ES-I3 (cell line): ENCODE results near the gene TIMM17A.
A peak's percentile ranks its signal among the peaks of the same experiment; 100 is the strongest.

ENCODE experiments used
- H3K36me3 ChIP-seq: 2 replicates; pipeline ENCODE4 v1.6.1; 2013; ENCODE audit warnings: mild to moderate bottlenecking, low read length, control low read depth, moderate library complexity; ENCODE audit not compliant: insufficient read depth
- H3K4me1 ChIP-seq: 2 replicates; pipeline ENCODE4 v1.6.1; 2013; ENCODE audit warnings: mild to moderate bottlenecking, control low read depth, low read length; ENCODE audit not compliant: insufficient read depth
- H3K9ac ChIP-seq: 2 replicates; pipeline ENCODE4 v1.6.1; 2013; ENCODE audit warnings: low read depth, mild to moderate bottlenecking, low read length, moderate library complexity
- H3K9me3 ChIP-seq: 2 replicates; pipeline ENCODE4 v1.6.1; 2013; ENCODE audit warnings: mild to moderate bottlenecking, low read length, moderate library complexity; ENCODE audit not compliant: control insufficient read depth, insufficient read depth

Gene TIMM17A

GRCh38 chr1:201983380-201983805 lies 28.1 kb downstream of the TIMM17A start:
- H3K9me3 ChIP-seq = no peaks in the 10 kb centered on the region
- H3K9ac ChIP-seq = peak overlapping the region; percentile 92
- H3K4me1 ChIP-seq = peaks cover 12% of the 10 kb centered on the region; the same call in 1 of the 2 replicates
- no peaks in the 10 kb centered on the region for H3K36me3 ChIP-seq

DNA sequence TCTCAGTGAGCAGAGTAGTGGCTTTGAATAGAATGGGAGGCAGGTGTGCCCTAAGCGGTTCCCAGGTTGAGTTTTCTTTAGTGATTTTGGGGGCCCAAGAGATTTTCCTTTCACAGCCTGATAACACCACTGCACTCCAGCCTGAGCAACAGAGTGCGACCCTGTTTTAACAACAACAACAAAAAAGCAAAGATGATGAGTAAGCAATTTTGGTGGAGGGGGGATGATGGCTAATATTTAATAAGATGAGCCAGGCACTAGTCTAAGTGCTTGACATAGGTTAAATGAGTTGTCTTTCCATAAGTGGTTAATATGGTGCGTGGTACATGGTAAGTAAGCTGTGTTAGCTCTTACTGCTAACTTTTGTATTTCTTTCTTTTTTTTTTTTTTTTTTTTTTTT lies 29.1 kb downstream of the TIMM17A start:
- H3K9me3 ChIP-seq = no peaks in the 10 kb centered on the region
- H3K9ac ChIP-seq = no peak overlapping the region
- H3K36me3 ChIP-seq = peaks cover 5% of the 10 kb centered on the region; the same call in 1 of the 2 replicates
- peaks cover 12% of the 10 kb centered on the region; the same call in 1 of the 2 replicates for H3K4me1 ChIP-seq

GRCh38 chr1:201985355-201985754 lies 30.1 kb downstream of the TIMM17A start:
- Histone ChIP-seq H3K36me3 (peaks cover 10% of the 10 kb centered on the region; the same call in 1 of the 2 replicates), H3K9me3 (no peaks in the 10 kb centered on the region)

DNA sequence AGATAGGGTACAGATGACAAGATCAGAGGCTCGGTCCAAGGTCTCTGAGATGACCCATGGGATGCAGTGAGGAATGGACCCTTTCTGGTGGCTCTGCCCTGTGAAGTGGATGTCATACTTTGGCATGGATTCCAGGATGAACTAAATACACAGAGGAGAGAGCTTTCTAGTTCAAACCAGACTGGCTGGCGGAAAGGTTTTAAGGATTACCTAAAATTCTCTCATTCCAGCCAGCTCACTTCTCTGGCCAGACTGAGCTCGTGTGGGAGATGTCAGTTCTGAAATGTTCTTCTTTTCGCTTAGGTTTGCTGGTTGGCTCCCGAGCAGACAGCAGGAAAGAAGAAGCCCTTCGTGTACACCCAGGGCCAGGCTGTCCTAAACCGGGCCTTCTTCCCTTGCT lies 33.3 kb downstream of the TIMM17A start:
- H3K9ac ChIP-seq = no peak overlapping the region
- H3K36me3 ChIP-seq = peaks cover 18% of the 10 kb centered on the region
- H3K4me1 ChIP-seq = peaks cover 7% of the 10 kb centered on the region; the same call in 1 of the 2 replicates
- no peaks in the 10 kb centered on the region for H3K9me3 ChIP-seq

More at GRCh38 chr1:201985355-201985754, 30.1 kb downstream of the TIMM17A start:
- H3K4me1 ChIP-seq = peaks cover 12% of the 10 kb centered on the region; the same call in 1 of the 2 replicates
- no peak overlapping the region for H3K9ac ChIP-seq

- H3K9ac ChIP-seq = no peak overlapping the region
- H3K9me3 ChIP-seq = no peaks in the 10 kb centered on the region
- H3K4me1 ChIP-seq = peaks cover 7% of the 10 kb centered on the region; the same call in 1 of the 2 replicates
- peaks cover 21% of the 10 kb centered on the region for H3K36me3 ChIP-seq
Measured at GRCh38 chr1:201989354-201990128, 34.2 kb downstream of the TIMM17A start.

GRCh38 chr1:201990427-201990826 lies 35.1 kb downstream of the TIMM17A start:
- Histone ChIP-seq H3K9me3 (no peaks in the 10 kb centered on the region), H3K36me3 (peaks cover 22% of the 10 kb centered on the region), H3K9ac (no peak overlapping the region), H3K4me1 (peaks cover 7% of the 10 kb centered on the region; the same call in 1 of the 2 replicates)

DNA sequence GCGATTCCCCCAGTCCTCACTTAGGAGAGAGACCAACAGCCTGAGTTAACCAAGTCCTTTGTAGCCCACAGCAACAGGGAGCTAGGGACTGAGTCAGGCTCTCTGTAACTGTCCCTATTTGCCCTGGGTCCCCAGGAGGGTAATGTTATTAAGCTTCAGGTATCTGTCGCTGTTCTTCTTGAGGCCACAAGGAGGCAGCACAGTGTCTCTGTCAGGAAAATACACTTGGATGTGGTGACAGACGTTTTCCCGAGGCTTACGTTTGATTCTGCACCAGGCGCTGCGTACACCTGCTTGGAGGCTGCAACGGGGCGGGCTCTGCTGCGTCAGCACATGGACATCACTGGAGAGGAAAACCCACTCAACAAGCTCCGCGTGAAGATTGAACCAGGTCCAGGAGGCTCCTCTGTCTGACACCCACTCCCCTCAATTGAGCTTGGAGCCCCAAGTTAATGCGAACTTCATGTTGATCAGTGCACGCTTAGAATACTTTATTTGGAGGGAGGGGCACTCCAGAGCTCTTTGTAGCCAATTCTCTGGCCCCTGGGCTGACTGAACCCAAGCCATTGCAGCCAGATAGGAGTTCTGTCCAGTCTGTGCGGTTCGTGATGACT lies 44.4 kb downstream of the TIMM17A start:
- Histone ChIP-seq H3K9ac (no peak overlapping the region), H3K9me3 (no peaks in the 10 kb centered on the region), H3K4me1 (no peaks in the 10 kb centered on the region), H3K36me3 (peaks cover 25% of the 10 kb centered on the region)

DNA sequence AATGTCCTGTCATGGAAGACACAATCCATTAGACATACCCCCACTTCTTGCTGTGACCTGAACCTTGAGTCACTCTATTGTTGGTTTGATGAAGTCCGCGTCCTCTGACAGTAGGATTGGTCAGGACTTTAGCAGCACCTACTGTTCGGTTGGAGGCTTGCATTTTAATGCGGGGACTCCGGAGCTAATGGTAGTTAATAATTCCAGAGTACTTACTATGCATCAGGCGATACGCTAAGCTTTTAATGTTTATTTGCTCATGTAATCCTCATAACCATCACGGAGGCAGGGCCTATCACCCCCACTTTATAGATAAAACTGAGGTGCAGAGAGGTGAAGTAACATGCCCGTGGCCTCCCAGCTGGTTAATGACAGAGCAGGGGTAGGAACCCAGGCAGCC lies 47.2 kb downstream of the TIMM17A start:
- Histone ChIP-seq H3K9me3 (no peaks in the 10 kb centered on the region), H3K36me3 (peaks cover 32% of the 10 kb centered on the region), H3K4me1 (peaks cover 8% of the 10 kb centered on the region), H3K9ac (no peak overlapping the region)

- no peaks in the 10 kb centered on the region for H3K9me3 ChIP-seq
- no peak overlapping the region for H3K9ac ChIP-seq
- peaks cover 20% of the 10 kb centered on the region for H3K4me1 ChIP-seq
- H3K36me3 ChIP-seq = peaks cover 32% of the 10 kb centered on the region
Measured at GRCh38 chr1:202004711-202005110, 49.4 kb downstream of the TIMM17A start.

GRCh38 chr1:202005958-202006357 lies 50.7 kb downstream of the TIMM17A start:
- H3K9me3 ChIP-seq = no peaks in the 10 kb centered on the region
- peaks cover 25% of the 10 kb centered on the region for H3K4me1 ChIP-seq
- no peak overlapping the region for H3K9ac ChIP-seq
- H3K36me3 ChIP-seq = peaks cover 25% of the 10 kb centered on the region

DNA sequence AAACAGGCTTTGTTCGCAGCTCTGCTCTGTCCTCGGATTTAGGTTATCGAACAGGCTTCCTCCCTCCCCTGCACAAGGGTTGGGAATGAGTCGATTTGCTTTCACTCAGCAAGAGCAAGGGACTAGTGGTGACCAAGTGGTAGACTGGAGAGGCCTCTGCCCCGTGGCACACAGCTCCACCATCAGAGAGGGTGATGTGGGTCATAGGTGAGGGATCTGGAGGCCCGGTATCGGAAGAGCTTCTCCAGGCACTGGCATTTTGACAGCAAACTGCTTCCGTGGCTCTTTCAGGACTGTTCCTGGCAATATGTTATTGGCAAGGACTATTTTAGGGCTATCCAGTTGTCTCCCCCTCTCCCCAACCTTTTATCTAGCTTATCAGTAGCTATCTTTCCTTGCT lies 52.0 kb downstream of the TIMM17A start:
- Histone ChIP-seq H3K9me3 (no peaks in the 10 kb centered on the region), H3K9ac (no peak overlapping the region), H3K4me1 (peaks cover 25% of the 10 kb centered on the region), H3K36me3 (peaks cover 20% of the 10 kb centered on the region; the same call in 1 of the 2 replicates)

DNA sequence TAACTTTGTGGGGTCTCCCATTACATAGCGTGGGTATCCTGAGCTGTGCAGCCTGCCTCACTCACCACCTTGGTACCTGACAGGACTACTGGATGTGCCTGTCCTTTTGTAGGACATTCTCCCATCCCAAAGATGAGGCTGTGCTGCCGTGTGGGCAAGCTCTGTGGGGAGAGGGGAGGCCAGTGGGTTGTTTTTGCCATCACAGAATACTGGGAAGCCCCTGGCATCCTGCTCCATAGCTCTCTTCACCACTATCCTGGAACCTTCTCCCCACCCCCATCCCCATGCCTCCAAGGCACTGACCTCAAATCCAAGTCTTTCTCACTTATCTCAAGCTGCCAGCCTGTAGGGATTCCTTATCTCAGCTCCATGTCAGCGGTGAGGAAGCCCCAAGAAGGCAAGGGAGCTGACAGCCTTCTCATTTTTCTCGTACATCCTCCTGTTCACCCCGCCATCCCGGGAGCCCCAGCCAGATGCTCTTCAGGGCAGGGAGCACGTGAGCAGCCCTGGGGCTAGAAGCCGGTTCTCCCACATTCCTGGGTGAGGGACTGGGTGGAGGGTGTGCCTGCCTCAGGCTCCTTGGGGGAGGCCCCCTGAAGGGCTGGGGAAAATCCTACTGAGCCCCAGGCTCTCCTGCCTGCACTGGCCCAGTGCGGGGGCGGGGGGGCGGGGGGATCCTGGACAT lies 52.6 kb downstream of the TIMM17A start:
- H3K9me3 ChIP-seq = no peaks in the 10 kb centered on the region
- peaks cover 17% of the 10 kb centered on the region; the same call in 1 of the 2 replicates for H3K36me3 ChIP-seq
- no peak overlapping the region for H3K9ac ChIP-seq
- peaks cover 25% of the 10 kb centered on the region for H3K4me1 ChIP-seq

GRCh38 chr1:202009326-202010179 lies 54.2 kb downstream of the TIMM17A start:
- H3K9ac ChIP-seq = peak overlapping the region; percentile 36

More at GRCh38 chr1:202009326-202010179, 54.2 kb downstream of the TIMM17A start:
- Histone ChIP-seq H3K36me3 (peaks cover 9% of the 10 kb centered on the region; the same call in 1 of the 2 replicates), H3K4me1 (peaks cover 25% of the 10 kb centered on the region), H3K9me3 (no peaks in the 10 kb centered on the region)
